Calu3 (cell line): ENCODE results near the gene LRRC36. TPM values are rescaled to one million over a fixed set of nuclear protein-coding genes. Genes with fewer than 3 reads are reported as not detected.

Experiments
- BruUV-seq: library from RNA; stranded (reverse); fragments of 400-500 nt; replicated peaks from 2 replicates; lab custom pipeline; 2021; lab: Mats Ljungman, UMichigan
- CTCF ChIA-PET: fragments of 300-600 bp; sonication (Branson Sonifier 250); formaldehyde crosslinking; loops from one replicate; lab custom pipeline; 2022; ENCODE audit warnings: antibody characterized with exemption; lab: Charles Lee
- DNase-seq: peaks from one replicate; pipeline ENCODE4 v3.0.0; 2022
- H3K27ac Mint-ChIP-seq: one replicate; pipeline ENCODE4 v1.8.0; 2022; ENCODE audit warnings: mixed read lengths; ENCODE audit not compliant: unreplicated experiment
- H3K27me3 Mint-ChIP-seq: one replicate; pipeline ENCODE4 v1.8.0; 2022; ENCODE audit warnings: mixed read lengths; ENCODE audit not compliant: unreplicated experiment
- H3K36me3 Mint-ChIP-seq: one replicate; pipeline ENCODE4 v1.8.0; 2022; ENCODE audit warnings: mild to moderate bottlenecking, moderate library complexity, mixed read lengths; ENCODE audit not compliant: insufficient read depth, unreplicated experiment
- H3K4me1 Mint-ChIP-seq: one replicate; pipeline ENCODE4 v1.8.0; 2022; ENCODE audit warnings: mild to moderate bottlenecking, low read depth, mixed read lengths; ENCODE audit not compliant: unreplicated experiment
- H3K4me3 Mint-ChIP-seq: one replicate; pipeline ENCODE4 v1.8.0; 2022; ENCODE audit warnings: mild to moderate bottlenecking, low read depth, moderate library complexity, mixed read lengths; ENCODE audit not compliant: unreplicated experiment
- H3K9me3 Mint-ChIP-seq: one replicate; pipeline ENCODE4 v1.8.0; 2022; ENCODE audit warnings: low read depth, mixed read lengths; ENCODE audit not compliant: unreplicated experiment
- intact Hi-C: fragments of 100-400 bp; cut with micrococcal nuclease; formaldehyde crosslinking; loops from one replicate; pipeline ENCODE4 v1.10.0; 2022; ENCODE audit not compliant: unreplicated experiment
- total RNA-seq: library from RNA; stranded (reverse); gene quantifications from 2 replicates; pipeline ENCODE4 v1.2.3, GENCODE V29; 2022
- TF ChIP-seq, protein P1 (sequence below): fragments of 200-600 bp; IDR thresholded peaks from one replicate; pipeline ENCODE4 v1.8.0; 2022; ENCODE audit warnings: antibody characterized with exemption; ENCODE audit not compliant: unreplicated experiment

Gene LRRC36
- total RNA-seq, 1 experiment from 2014 or later = 9.2 TPM

DNA sequence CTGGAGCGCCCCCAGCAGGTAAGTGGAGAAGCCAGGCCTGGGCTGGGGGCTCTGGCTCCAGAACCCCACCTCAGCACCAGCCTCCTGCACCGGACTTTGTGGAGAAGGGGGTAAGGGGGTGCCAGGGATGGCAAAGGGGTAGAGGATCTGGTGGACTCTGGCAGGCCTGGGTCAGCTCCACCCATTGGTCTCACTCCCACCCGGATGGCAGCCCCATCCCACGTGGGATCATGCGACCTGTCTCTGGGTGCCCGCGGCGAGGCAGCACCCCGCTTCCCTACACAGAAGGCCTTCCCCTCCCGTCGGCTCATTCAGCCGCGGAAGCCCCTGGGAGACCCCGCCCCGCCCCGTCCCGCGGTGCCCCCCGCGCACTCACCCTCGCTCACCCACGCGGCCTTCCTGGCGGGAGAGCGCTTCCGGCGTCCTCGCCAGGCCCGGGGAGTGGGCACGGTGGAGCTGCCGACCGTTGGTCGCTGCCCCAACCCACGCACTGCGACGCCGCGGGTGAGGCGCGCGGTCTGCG, 47.8 kb upstream of the LRRC36 start:
- DNase-seq = peak; percentile 34
- CTCF ChIA-PET = interaction anchor here (1.2 to 2.3 kb wide), 4 partner anchors 11 to 325 kb away, joined by 4 to 18 read pairs (median 10); partner anchors contain the start of gene FHOD1
- Mint-ChIP-seq H3K9me3 (no peaks in the 10 kb centered on the region), H3K4me1 (peaks cover 25% of the 10 kb centered on the region), H3K27ac (peak overlapping the region; percentile 51), H3K36me3 (peaks cover 34% of the 10 kb centered on the region), H3K4me3 (peak overlapping the region; percentile 70), H3K27me3 (peaks cover 5% of the 10 kb centered on the region)
- TF ChIP-seq, protein P1, sequence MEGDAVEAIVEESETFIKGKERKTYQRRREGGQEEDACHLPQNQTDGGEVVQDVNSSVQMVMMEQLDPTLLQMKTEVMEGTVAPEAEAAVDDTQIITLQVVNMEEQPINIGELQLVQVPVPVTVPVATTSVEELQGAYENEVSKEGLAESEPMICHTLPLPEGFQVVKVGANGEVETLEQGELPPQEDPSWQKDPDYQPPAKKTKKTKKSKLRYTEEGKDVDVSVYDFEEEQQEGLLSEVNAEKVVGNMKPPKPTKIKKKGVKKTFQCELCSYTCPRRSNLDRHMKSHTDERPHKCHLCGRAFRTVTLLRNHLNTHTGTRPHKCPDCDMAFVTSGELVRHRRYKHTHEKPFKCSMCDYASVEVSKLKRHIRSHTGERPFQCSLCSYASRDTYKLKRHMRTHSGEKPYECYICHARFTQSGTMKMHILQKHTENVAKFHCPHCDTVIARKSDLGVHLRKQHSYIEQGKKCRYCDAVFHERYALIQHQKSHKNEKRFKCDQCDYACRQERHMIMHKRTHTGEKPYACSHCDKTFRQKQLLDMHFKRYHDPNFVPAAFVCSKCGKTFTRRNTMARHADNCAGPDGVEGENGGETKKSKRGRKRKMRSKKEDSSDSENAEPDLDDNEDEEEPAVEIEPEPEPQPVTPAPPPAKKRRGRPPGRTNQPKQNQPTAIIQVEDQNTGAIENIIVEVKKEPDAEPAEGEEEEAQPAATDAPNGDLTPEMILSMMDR = no peak
- no TSS peak for BruUV-seq
- intact Hi-C loops = no loop called here

DNA sequence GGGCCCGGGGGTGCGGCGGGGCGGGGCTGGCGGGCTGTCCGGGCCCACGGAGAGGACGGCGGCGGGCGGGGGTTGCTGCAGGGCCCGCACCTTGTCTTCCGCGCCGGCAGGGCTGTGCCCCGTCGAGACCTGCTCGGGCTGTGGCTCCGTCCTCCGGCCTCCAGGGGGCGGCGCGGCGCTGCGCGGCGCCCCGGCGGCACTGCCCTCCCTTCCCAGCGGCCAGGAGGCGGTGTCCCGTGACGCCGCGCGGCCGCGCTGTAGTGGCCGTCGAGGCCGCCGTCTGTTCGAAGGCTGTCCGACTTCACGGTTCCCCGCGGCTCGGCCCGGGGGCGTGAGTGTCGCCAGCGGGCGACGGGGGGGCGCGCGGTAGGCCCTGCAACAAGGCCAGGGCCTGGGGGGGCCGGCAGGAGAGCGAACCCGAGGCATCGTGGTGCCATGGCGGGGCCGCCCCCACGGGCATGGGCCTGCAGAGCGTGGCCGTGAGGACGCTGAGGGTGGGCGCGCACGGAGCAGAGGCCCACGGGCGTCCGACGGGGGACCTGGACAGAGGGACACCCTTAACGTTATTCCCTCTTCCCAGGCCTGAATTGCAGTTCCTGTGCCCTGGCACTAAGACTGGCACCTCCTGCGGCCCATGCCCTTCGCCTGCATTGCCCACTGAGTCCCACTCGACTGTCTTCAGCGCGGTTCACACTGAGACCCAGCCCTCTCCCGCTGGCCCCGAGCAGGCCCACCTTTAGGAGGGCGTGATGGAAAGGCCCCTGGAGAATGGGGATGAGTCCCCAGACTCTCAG, 47.1 kb upstream of the LRRC36 start, which contains the start of gene PLEKHG4:
PLEKHG4 (plus strand) TSS at position 237 of the 794 bp plus-strand sequence; CDS start at position 750, 513 bp downstream.
- Mint-ChIP-seq H3K9me3 (no peaks in the 10 kb centered on the region), H3K27ac (peak within 1 kb of the TSS; percentile 51), H3K36me3 (peaks cover 34% of the 10 kb centered on the region), H3K4me3 (peak within 1 kb of the TSS; percentile 70), H3K27me3 (peaks cover 10% of the 10 kb centered on the region), H3K4me1 (peaks cover 28% of the 10 kb centered on the region)
- BruUV-seq = no TSS peak
- TF ChIP-seq, protein P1 = peak; percentile 94
- intact Hi-C loops = no loop called here
- CTCF ChIA-PET = interaction anchor here (0.6 to 2.3 kb wide), 3 partner anchors 19 to 325 kb away, joined by 4 to 18 read pairs (median 6); no protein-coding TSS in a partner anchor
- peak; percentile 87 for DNase-seq

DNA sequence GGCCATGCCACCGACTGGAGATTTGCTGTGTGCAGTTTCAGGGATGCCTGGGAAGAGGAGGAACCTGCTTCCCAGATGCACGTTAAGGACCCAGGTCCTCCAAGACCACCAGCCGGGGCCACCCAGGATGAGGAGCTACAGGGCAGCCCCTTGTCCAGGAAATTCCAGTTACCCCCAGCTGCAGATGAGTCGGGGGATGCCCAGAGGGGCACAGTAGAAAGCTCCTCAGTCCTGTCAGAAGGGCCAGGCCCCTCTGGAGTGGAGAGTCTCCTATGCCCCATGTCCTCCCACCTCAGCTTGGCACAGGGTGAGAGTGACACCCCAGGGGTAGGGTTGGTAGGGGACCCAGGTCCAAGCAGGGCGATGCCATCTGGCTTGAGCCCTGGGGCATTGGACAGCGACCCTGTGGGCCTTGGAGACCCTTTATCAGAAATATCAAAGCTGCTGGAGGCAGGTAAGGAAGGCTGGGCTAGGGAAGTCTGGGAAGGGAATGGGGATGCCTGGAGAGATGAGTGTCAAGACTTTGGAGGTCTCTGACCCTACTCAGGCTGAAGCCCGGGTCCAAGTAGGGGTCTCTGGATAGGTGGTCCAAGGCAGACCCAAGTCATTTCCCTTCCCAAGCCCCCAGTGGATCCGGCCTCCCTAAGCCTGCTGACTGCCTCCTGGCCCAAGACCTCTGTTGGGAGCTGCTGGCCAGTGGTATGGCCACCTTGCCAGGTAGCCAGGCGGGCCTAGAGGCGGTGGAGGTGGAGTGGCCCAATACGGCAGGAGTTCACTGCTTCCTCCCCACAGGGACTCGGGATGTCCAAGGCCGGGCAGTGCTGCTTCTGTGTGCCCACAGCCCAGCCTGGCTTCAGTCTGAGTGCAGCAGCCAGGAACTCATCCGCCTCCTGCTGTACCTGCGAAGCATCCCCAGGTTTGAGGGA, 46.3 kb upstream of the LRRC36 start:
- TF ChIP-seq, protein P1 = no peak
- H3K9me3 Mint-ChIP-seq = no peaks in the 10 kb centered on the region
- no TSS peak for BruUV-seq
- CTCF ChIA-PET = interaction anchor here (0.6 to 1.4 kb wide), 4 partner anchors 108 to 245 kb away, joined by 3 to 12 read pairs (median 6); partner anchors contain the start of gene TPPP3
- peaks cover 28% of the 10 kb centered on the region for H3K4me1 Mint-ChIP-seq
- H3K27me3 Mint-ChIP-seq = peaks cover 10% of the 10 kb centered on the region
- intact Hi-C loops = no loop called here
- no peak for DNase-seq
- peaks cover 31% of the 10 kb centered on the region for H3K36me3 Mint-ChIP-seq
- peak overlapping the region; percentile 70 for H3K4me3 Mint-ChIP-seq
- H3K27ac Mint-ChIP-seq = no peak overlapping the region
